Measurements from ENCODE around the gene SSR1.

DNA sequence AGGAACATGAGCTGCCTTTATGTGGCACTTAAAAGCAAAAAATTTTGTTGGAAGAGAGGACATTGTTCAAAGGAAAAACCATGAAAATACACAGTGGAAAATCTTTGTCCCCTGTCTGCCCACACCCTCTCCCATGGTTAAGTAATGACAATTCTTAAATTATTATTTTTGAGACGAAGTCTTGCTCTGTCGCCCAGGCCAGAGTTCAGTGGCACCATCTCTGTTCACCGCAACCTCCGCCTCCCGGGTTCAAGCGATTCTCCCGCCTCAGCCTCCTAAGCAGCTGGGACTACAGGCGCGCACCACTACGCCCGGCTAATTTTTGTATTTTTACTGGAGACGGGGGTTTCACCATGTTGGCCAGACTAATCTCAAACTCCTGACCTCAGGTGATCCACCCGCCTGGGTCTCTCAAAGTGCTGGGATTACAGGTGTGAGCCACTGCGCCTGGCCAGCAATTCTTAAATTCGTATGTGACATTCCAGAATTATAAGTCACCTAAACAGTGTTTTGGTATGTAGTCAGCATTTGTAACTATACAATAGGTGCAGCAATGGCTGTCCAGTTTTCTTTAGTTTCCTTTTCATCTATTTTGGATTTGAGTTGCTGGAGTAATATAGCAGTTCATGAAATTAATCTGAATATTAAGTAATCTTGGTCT is 636 bp upstream of the SSR1 start:
- TF ChIP-seq ZNF41 (CRISPR knock-in tag; conservative IDR thresholded peaks at IDR 0.05) (no peak), RBM22 (IDR thresholded peaks at IDR 0.05; ENCODE audit: low read depth, low read length, poor library complexity, severe bottlenecking) (no peak)
